HUDEP-2 (cell line): ENCODE results near the gene PTK6.
"Not testable (repeated sequence)": the region's sequence is repeated elsewhere in the genome, so short reads cannot be mapped to it uniquely, and the experiment has no call there.

Source experiments
- DNase-seq, 76 experiments: peaks; one replicate each; lab custom pipeline; 2025; ENCODE audit not compliant: unreplicated experiment in 76 of 76; lab: John Stamatoyannopoulos, UW

The PTK6 gene

DNA sequence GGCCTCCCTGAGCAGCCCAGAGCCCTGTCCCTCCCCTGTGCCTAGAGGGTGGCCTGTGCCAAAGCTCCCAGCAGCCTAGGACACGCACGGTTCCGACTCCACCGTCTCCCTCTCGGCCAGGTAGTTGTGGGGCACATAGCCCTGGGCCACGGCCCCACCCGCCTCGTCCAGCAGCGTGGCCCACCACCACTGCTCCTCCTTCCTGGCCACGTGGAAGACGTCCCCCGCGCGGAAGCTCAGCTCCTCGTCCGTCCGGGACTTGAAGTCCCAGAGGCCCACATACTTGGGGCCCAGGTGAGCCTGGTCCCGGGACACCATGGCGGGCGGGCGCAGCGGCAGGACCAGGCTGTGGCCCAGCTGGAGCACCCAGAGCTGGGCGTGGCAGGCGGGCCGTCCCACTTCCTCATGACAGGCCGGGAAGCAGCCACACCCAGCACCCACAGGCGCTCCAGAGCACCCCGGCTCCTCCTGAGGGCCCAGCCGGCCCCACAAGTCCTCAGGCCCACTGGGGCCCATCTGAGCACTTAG is at the start of gene PTK6:
PTK6 (minus strand) TSS at position 380 of the 528 bp plus-strand sequence; CDS start at position 318, 62 bp downstream.
- peak in 29 of 76 experiments; percentile 8 to 61 (median 36) for DNase-seq

DNA sequence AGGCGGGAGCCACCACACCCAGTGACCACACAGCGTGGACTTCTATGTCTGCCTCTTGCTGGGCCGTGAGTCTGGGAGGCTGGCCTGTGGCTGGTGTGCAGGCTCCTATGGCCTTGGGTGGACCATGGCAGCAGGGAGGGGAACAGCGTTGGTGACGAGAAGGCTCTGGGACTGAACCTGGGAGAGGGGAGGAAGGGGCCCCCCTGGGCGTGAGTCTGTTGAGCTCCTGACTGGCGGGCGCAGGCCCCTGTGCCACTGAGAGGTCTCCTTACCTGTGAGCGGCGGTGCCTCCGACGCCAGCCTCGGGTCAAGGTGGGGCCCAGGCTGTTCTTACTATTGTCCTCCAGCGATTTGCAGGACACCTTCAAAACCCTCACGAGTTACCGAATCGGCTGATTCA is 49.6 kb upstream of the PTK6 start:
- DNase-seq = no peak

DNA sequence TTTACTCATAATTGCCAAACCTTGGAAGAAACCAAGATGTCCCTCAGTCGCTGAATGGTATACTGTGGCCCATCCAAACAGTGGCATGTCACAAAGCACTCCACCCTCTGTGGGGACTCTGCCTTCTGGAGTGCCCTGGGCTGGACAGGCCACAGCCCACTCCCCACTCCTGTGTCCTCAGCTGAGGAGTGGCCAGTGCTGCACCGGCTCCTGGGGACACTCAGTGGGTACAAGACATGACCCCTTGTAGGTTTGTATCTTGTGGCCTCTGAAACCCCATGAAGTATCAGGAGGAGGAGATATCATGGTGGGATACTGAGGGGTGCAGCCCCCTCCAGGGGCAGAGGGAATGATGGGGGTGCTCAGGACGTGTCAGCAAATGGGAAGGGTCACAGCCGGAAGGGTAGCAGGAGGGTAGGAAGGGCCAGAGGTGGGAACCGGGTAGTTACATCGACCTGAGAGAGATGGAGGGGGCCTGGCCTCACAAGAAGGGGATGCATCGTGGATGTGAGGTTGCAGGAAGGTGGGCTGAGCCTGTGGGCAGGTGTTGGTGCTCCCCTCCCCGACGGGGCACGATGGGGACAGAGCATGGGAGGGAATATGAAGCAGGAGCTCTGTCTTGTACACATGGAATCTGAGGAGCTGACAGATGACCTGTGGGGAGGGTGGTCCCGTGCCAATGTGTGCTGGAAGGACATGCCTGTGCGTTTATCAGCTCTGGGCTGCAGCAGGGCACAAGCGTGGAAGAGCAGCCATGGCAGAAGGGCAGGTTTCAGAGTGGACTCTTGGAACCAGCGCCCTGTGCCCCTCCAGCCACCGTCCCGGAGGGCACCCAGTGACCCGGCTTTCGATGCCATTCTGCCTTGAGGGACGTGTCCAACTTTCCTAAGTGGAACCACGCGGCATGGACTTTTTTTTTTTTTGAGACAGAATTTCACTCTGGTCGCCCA is 48.7 kb upstream of the PTK6 start:
- DNase-seq = no peak

GRCh38 chr20:63582382-63583063 is 45.3 kb upstream of the PTK6 start:
- no peak for DNase-seq

DNA sequence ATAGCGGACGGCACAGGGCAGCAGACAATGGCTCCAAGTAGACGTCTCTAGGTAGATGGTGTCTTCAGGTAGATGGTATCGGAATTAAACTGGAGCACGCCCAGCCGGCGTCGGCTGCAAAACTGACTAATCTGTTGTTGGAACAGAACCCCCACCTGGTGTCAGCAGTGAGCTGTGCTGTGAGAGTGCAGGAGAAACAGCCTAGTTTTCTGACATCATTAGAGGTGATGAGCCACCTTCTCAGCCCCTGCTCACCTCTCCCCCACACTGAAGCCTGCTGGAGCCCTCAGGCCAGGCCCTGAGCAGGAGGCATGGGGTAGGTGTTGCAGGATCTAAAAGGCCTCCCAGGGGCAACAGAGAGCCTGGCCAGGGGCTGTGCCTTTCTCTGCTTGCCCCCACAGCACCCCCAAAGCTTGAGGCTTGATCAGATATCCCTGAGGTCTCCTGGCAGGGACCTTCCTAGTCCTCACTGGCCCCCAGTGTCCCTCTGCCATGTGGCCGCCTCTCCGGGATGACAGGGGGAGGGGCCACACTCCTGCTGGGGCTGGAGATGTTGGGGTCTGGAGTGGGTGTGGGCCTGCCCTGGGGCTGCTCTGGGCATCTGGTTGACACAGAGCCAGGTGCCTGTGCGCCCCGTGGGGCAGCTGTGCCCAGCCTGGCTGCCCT is 43.8 kb upstream of the PTK6 start:
- DNase-seq = peak in 3 of 76 experiments; percentile 2 to 32 (median 21)

DNA sequence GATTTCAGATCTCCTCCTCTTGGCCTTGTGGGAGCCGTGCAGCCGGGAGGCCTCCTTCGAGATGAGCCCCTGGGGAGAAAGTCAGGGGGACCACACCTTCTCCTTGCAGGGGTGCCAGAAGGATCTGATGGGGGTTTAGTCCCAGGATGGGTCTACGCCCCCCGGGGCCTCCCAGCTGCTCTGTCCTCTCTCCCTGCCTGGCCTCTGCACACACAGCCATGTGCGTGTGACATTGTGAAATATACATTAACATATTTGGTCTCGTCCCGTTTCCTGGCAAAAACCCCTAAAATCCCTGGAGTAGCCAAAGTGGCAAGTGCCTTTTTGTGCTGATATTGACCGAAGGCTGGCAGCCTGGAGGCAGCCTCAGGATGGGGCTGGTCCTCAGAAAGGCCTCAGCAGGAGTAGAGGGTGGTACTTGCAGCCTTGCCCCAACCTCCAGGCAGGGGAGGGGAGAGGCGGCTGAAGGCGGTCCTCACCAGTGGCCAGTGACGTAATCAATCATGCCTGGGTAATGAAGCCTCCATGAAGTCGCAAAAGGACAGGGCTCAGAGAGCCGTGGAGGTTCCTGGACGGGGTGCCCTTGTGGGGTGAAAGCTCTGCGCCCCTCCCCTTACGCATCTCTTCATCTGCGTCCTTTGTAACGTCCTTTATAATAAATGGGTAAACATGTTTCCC is 42.0 kb upstream of the PTK6 start:
- DNase-seq = no peak

DNA sequence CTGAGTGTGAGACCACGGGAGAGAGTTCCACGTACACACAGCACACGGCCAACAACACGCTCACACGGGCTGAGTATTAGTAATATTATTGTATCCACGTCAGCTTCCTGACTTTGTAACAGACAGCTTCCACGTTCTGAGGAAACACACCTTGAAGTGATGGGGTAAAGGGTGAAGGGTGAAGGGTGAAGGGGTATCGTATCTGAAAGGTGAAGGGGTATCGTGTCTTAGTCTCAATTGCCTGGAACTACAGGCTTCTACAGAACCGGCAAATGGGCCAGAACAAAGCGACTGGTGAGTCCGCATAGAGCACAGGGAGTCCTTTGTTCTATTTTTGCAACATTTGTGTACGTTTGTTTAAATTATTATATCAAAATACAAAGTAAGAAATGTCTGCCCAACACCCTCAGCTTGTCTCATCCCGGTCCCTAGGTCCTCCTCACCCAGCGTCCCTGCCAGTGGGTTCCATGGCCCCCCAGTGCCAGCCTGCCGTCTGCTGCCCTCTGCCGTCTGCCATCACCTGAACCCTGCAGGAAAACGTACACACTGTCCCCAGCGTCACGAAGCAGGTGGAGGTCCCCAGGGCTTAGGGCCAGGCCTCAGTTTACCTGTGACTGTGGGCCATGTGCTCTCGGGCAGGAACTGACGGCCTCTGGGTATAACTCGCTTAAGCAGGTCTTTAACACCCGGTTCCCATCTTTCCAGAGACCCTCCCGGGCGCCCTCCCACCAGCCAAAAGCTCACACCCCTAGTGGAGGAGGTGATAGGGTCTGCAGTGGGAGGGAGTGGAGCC is 41.2 kb upstream of the PTK6 start:
- no peak for DNase-seq

GRCh38 chr20:63577317-63577894 is 40.2 kb upstream of the PTK6 start:
- no peak for DNase-seq

DNA sequence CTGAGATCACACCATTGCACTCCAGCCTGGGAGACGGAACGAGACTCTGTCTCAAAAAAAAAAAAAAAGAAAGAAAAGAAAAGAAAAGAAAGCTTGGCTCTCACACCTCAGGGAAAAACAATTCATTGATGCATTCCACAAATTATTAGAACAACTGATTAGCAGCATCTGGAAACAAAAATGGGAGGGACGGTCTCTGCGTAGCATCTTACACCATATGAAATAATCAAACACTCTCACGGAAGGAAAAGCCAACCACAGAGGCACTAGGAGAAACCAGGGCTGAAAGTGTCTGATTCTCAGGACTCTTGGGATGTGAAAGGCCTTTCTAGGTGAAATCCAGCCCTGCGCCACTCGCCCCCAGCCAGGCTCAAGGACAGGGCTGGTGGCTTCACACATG is 39.1 kb upstream of the PTK6 start:
- no peak for DNase-seq

GRCh38 chr20:63574829-63575743 is 37.9 kb upstream of the PTK6 start:
- DNase-seq = no peak

DNA sequence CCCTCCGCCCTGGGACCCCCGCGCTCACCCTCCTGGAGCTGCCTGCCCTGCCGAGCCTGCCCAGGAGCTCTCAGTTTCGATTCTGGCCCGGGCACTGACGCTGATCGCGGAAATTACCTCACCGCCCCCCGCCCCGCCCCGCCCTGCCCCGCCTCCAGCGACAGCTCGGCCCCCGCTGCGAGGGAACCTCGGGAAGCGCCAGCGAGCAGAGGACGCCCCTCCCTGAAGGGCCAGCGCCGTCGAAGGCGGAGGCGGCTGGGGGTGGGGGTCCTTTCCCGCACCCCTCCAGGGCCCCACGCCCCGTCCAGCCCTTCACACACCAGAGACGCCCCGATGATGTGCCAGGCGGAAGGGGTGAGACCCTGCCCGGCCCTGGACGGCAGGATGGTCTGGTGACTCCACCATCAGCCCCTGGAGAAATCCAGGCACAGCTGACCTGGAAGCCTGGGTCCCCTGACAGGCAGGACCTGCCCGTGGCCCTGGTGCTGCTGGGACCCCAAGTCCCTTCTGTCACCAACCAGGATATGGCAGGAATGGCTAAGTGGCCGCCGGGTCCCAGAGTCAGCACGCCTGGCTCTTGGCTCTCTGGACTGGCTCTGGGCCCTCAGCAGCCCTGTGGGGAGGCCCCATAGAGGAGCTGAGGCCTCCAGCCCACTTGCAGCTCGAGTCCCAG is 37.1 kb upstream of the PTK6 start, which contains the start of gene HELZ2:
HELZ2 (minus strand) TSS at position 84 of the 673 bp plus-strand sequence. CDS start 1,854 bp downstream, outside the sequence.
- peak in 53 of 76 experiments; percentile 10 to 75 (median 46) for DNase-seq

GRCh38 chr20:63573647-63574131 is 36.5 kb upstream of the PTK6 start:
- no peak for DNase-seq

GRCh38 chr20:63572788-63573646 is 35.8 kb upstream of the PTK6 start:
- DNase-seq = no peak

GRCh38 chr20:63572071-63572787 is 35.1 kb upstream of the PTK6 start:
- no peak for DNase-seq

- not testable (repeated sequence) for DNase-seq
Measured at GRCh38 chr20:63571087-63571478, 33.9 kb upstream of the PTK6 start.
